ENCODE data around the gene IL1RL2. TPM values are rescaled to one million over a fixed set of nuclear protein-coding genes. Genes with fewer than 3 reads are reported as not detected.

IL1RL2 gene
- total RNA-seq, 1 donor = not detected

GRCh38 chr2:102258386-102259074 lies 71.7 kb downstream of the IL1RL2 start:
- peak in 1 of 3 donors; percentile 24 for DNase-seq (ENCODE audit: low read depth in 2 of 3, low spot score in 2 of 3)

GRCh38 chr2:102261467-102262135 lies 74.8 kb downstream of the IL1RL2 start:
- no peak for DNase-seq (ENCODE audit: low read depth in 2 of 3, low spot score in 2 of 3)

GRCh38 chr2:102262216-102263129 lies 75.7 kb downstream of the IL1RL2 start:
- no peak for DNase-seq (ENCODE audit: low read depth in 2 of 3, low spot score in 2 of 3)

GRCh38 chr2:102264952-102265351 lies 78.1 kb downstream of the IL1RL2 start:
- DNase-seq (ENCODE audit: low read depth in 2 of 3, low spot score in 2 of 3) = no peak

GRCh38 chr2:102266204-102266603 lies 79.4 kb downstream of the IL1RL2 start:
- DNase-seq (ENCODE audit: low read depth in 2 of 3, low spot score in 2 of 3) = no peak

- no peak for DNase-seq (ENCODE audit: low read depth in 2 of 3, low spot score in 2 of 3)
Measured at GRCh38 chr2:102267774-102268173, 81.0 kb downstream of the IL1RL2 start.

- no peak for DNase-seq (ENCODE audit: low read depth in 2 of 3, low spot score in 2 of 3)
Measured at GRCh38 chr2:102268510-102269199, 81.8 kb downstream of the IL1RL2 start.

GRCh38 chr2:102269200-102269524 lies 82.3 kb downstream of the IL1RL2 start:
- no peak for DNase-seq (ENCODE audit: low read depth in 2 of 3, low spot score in 2 of 3)

GRCh38 chr2:102271844-102272243 lies 85.0 kb downstream of the IL1RL2 start:
- DNase-seq (ENCODE audit: low read depth in 2 of 3, low spot score in 2 of 3) = peak in 1 of 3 donors; percentile 42

GRCh38 chr2:102273619-102274211 lies 86.9 kb downstream of the IL1RL2 start:
- DNase-seq (ENCODE audit: low read depth in 2 of 3, low spot score in 2 of 3) = no peak

- DNase-seq (ENCODE audit: low read depth in 2 of 3, low spot score in 2 of 3) = no peak
Measured at GRCh38 chr2:102276549-102277201, 89.9 kb downstream of the IL1RL2 start.

GRCh38 chr2:102277202-102277700 lies 90.4 kb downstream of the IL1RL2 start:
- no peak for DNase-seq (ENCODE audit: low read depth in 2 of 3, low spot score in 2 of 3)

GRCh38 chr2:102278720-102279390 lies 92.0 kb downstream of the IL1RL2 start:
- DNase-seq (ENCODE audit: low read depth in 2 of 3, low spot score in 2 of 3) = no peak

GRCh38 chr2:102279391-102279735 lies 92.5 kb downstream of the IL1RL2 start:
- DNase-seq (ENCODE audit: low read depth in 2 of 3, low spot score in 2 of 3) = no peak

GRCh38 chr2:102282678-102283091 lies 95.9 kb downstream of the IL1RL2 start:
- DNase-seq (ENCODE audit: low read depth in 2 of 3, low spot score in 2 of 3) = peak in 1 of 3 donors; percentile 37

GRCh38 chr2:102283996-102284395 lies 97.2 kb downstream of the IL1RL2 start:
- DNase-seq (ENCODE audit: low read depth in 2 of 3, low spot score in 2 of 3) = no peak

- DNase-seq (ENCODE audit: low read depth in 2 of 3, low spot score in 2 of 3) = no peak
Measured at GRCh38 chr2:102284611-102285010, 97.8 kb downstream of the IL1RL2 start.

- no peak for DNase-seq (ENCODE audit: low read depth in 2 of 3, low spot score in 2 of 3)
Measured at GRCh38 chr2:102285368-102285767, 98.5 kb downstream of the IL1RL2 start.

- DNase-seq (ENCODE audit: low read depth in 2 of 3, low spot score in 2 of 3) = no peak
Measured at GRCh38 chr2:102286041-102286440, 99.2 kb downstream of the IL1RL2 start.

Data from hematopoietic multipotent progenitor cell (in vitro differentiated cells).